ENCODE data around the gene PLEKHA6.
"Not testable (repeated sequence)": the region's sequence is repeated elsewhere in the genome, so short reads cannot be mapped to it uniquely, and the experiment has no call there.

PLEKHA6 gene

DNA sequence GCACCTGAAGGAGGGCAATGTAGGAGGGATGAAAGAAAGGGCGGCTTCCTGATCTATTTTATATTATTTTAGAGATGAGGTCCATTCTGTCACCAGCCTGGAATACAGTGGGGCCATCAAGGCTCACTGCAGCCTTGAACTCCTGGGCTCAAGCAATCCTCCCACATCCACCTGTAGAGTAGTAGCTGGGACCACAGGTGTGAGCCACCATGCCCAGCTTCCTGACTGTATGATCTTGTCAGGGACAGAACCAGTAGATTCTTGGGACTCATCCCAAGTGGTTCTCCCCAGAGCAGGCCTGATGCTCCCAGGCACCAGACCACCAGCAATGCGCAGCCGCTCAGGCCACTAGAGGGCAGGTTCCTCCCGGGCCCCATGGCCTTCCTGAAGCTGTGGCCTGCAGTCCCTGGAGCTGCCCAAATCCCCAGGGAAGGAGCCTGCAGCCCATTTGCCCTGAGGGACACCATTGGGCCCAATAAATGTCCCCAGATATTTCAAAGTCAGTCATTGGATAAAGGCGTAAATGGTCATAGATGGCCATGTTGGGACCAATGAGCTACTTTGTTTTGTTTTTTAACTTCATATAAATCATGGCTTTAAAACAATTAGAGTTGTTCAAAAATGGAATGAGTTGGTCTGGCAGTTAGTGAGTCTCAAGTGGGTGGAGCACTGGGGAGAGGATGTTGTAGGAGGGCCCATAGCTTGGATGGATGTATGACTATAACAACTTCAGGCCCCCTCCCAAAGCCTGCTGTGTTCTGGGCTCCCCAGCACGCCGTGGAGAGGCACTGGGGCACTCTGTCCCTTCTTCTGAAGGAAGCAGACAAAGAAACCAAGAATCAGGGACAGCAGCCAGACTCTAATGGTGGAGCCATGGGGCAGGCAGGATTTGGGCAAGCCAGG is 101.3 kb downstream of the PLEKHA6 start:
- DNase-seq, result peak; percentile 19

DNA sequence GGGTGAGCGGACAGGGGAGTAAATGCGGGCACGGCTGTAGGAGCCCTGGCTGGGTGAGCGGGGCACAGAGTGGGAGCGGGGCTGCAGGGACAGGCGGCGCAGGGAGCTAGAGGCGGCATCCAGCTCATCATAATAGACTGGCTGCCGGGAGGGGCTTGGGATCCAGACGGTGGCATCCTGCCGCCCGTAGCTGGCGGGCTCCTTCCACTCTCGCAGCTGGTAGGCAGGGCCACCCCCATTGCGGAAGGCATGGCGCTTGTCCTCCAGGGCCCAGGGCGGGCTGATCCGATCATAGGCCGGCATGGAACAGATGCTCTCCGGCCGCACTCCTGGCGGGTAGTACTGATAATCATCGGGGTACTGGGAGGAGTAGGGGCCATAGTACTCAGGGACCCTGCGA is 102.3 kb downstream of the PLEKHA6 start:
- DNase-seq, result no peak

- no peak for DNase-seq
These were observed 103.2 kb downstream of the PLEKHA6 start for GRCh38 chr1:204256531-204256930.

- DNase-seq, result no peak
These were observed 103.8 kb downstream of the PLEKHA6 start for GRCh38 chr1:204255966-204256365.

- no peak for DNase-seq
These were observed 104.5 kb downstream of the PLEKHA6 start for GRCh38 chr1:204255225-204255624.

- no peak for DNase-seq
These were observed 105.6 kb downstream of the PLEKHA6 start for GRCh38 chr1:204254031-204254661.

- no peak for DNase-seq
These were observed 107.6 kb downstream of the PLEKHA6 start for GRCh38 chr1:204251926-204252689.

DNA sequence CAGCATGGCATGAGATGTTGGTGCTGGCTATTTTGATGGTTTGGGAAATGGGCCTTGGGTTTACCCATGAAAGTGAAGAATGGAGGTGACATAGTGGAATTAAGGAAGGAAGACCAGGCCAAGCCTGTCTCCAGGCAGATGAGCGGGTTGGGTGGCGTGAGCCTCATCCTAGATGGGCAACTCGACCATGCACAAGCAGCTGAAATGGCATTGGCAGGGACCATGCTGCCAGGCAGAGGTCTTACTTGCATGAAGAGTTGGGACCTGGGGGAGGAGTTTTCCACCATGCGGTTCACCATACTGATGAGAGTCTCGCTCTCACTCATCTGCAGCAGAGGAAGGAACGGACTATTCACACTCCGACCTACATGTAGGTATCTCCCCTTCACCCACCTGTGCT is 108.4 kb downstream of the PLEKHA6 start:
- DNase-seq, result no peak

GRCh38 chr1:204250428-204251030 is 109.2 kb downstream of the PLEKHA6 start:
- DNase-seq, result no peak

GRCh38 chr1:204249736-204250427 is 109.8 kb downstream of the PLEKHA6 start:
- DNase-seq, result no peak

DNA sequence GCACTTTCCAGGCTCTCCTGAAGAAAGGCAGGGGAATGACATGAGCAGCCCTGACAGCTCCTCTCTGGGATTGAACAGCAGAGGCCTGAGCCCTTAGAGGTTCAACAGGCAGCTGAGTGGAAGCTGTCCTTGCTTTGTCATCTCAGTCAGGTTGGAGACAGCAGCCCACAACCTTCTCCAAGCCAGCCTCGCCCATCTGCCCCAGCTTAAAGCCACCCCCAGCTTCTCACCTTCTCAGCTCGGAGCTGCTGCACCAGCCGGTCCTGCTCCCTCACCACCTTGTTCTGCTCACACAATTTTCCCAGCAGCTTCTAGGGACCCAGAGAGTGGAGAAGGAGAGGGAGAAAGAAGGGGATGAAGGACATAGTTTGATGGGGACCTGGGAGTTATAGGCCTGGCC is 110.8 kb downstream of the PLEKHA6 start:
- no peak for DNase-seq

- no peak for DNase-seq
These were observed 112.9 kb downstream of the PLEKHA6 start for GRCh38 chr1:204246876-204247275.

- no peak for DNase-seq
These were observed 116.8 kb downstream of the PLEKHA6 start for GRCh38 chr1:204242920-204243319.

DNA sequence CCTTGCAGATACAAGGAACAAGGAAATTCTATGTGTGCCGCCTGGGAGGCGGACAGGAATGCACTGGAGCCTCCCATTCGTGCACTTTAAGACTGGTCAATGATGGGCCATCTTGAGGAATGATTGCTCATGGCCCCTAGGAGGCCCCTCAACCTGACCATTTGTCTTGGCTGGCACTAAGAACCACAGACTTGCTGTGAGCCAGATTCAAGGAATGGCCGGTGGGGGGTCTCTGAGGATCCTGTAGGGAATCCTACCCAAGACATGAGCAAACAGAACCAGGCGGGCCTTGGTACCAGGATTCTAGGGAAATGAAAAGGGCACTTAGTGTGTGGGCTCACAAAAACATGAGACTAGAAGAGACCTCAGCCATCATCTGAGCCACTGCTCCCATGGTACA is 117.8 kb downstream of the PLEKHA6 start:
- no peak for DNase-seq

- no peak for DNase-seq
These were observed 118.7 kb downstream of the PLEKHA6 start for GRCh38 chr1:204241050-204241449.

DNA sequence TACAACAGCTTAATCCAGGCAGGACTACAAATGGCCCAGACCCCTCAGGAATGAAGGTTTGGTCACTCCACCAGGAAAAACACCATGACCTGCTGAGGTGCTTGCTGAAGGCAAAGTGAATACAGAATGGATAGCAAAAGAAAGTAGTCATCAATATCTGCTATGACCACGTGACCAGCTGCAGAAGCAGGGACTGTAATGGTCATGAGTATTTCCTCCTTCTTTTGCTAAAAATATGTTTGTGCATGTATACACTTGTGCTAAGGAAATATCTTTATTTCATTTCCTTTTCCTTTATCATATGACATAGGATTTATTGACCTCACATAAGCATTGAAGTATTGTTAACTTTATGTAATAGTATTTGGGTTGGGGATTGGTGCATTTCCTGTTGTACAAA is 119.5 kb downstream of the PLEKHA6 start:
- DNase-seq, result no peak

DNA sequence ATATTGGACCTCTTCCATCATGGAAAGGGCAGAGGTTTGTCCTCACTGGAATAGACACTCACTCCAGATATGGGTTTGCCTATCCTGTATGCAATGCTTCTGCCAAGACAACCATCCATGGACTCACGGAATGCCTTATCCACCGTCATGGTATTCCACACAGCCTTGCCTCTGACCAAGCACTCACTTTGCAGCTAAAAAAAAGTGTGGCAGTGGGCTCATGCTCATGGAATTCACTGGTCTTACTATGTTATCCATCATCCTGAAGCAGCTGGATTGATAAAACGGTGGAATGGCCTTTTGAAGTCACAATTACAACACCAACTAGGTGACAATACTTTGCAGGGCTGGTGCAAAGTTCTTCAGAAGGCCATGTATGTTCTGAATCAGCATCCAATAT is 120.3 kb downstream of the PLEKHA6 start:
- not testable (repeated sequence) for DNase-seq

DNA sequence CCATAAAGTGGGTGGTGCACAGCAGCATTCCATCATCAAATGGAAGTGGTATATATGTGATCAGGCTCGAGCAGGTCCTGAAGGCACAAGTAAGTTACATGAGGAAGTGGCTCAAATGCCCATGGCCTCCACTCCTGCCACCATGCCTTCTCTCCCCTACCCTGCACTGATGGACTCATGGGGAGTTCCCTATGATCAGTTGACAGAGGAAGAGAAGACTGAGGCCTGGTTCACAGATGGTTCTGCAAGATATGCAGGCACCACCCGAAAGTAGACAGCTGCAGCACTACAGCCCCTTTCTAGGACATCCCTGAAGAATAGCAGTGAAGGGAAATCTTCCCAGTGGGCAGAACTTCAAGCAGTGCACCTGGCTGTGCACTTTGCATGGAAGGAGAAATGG is 121.2 kb downstream of the PLEKHA6 start:
- not testable (repeated sequence) for DNase-seq

DNA sequence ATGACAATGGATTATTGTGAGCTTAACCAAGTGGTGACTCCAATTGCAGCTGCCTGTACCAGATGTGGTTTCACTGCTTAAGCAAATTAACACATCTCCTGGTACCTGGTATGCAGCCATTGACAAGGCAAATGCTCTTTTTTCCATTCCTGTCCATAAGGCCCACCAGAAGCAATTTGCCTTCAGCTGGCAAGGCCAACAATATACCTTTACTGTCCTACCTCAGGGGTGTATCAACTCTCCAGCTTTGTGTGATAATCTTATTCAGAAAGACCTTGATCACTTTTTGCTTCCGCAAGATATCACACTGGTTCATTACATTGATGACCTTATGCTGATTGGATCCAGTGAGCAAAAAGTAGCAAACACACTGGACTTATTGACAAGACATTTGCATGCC is 122.2 kb downstream of the PLEKHA6 start:
- not testable (repeated sequence) for DNase-seq

- no peak for DNase-seq
These were observed 127.2 kb downstream of the PLEKHA6 start for GRCh38 chr1:204232526-204232925.

- DNase-seq, result no peak
These were observed 129.5 kb downstream of the PLEKHA6 start for GRCh38 chr1:204230211-204230610.

- DNase-seq, result no peak
These were observed 130.8 kb downstream of the PLEKHA6 start for GRCh38 chr1:204228896-204229295.
